Heart left ventricle (tissue), 13 donors: ENCODE results near the gene RBM47.

Source experiments
- POLR2A ChIP-seq, 2 donors: fragments of 450-650 bp; IDR thresholded peaks; one replicate each; pipeline ENCODE4 v1.6.1; 2017; ENCODE audit warnings: antibody characterized with exemption in 2 of 2, mild to moderate bottlenecking in 2 of 2, moderate library complexity in 2 of 2
- TF ChIP-seq, protein P1 (sequence below), 12 donors: fragments of 200-600 bp; sonication (generic) in 4 of 12; IDR thresholded peaks; one replicate each; pipeline versions ENCODE4 v1.5.0 to v1.8.0; 2018 to 2022; ENCODE audit warnings: antibody characterized with exemption in 12 of 12, mild to moderate bottlenecking in 5 of 12
- donor health status: ischemic (EF 13 %, LVEDD 7.1; RV severe dilation, severe dysfunction).
- donor health status: DM: no; HTN: yes; CAD: no.
- donor health status: DM: no; HTN: no; CAD: no.
- donor health status: ischemic (EF 25% LVEDD 6.9; RV normal size, moderate dysfunction).
- donor health status: ischemic (EF 25% LVEDD 5.7; RV mildly dilated, moderate dysfunction).
- donor health status: ischemic (EF 35%, LVEDD 5.7; RV mildly dilated, moderate dysfunction).
- donor health status: nonischemic (EF 11% LVEDD 7.7; RV severe dilation, severe dysfunction).
- donor health status: DM: yes; HTN: yes; CAD: no.
- donor health status: PGD.
- donor health status: ischemic (EF 29% LVEDD 5.4; RV normal size, mild dysfunction).
- donor health status: nonischemic (EF 23%, LVEDD 6.1; RV moderate dilation, normal function).

DNA sequence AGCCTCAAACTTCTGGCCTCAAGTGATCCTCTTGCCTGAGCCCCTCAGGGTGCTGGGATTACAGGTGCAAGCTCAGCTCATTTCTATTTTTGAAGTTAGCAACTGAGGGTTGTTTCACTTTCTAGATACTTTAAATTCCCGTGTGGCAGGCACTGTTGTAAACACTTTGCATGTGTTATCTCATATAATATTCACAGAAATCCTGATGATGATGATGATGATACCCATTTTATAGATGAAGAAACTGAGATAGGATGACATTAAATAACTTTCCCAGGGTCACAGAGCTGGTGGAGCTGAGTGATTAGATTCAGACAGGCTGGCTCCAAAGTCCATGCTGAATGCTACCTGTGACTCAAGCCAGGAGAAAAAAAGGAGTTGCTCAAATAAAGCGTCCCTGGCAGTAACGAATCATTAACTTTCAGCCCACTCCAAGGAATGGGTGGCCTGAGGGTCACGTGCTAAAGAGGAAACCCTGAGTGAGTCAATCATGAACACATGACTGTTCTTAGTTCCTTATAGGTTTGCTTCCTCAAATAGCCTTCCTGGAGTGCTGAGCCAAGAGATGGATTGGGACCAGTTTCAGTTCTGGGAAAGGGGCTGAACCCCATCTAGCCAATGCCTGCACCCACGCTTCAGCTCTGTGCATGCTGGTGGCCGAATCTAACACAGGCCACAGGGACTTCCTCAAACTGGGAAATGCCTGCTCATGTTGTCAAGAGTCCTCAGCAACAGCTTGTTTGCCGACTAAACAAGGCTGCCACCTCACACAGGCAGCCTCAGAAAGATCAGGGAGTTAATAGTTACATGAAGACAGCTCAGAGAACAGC lies 52.8 kb downstream of the RBM47 start:
- TF ChIP-seq, protein P1, sequence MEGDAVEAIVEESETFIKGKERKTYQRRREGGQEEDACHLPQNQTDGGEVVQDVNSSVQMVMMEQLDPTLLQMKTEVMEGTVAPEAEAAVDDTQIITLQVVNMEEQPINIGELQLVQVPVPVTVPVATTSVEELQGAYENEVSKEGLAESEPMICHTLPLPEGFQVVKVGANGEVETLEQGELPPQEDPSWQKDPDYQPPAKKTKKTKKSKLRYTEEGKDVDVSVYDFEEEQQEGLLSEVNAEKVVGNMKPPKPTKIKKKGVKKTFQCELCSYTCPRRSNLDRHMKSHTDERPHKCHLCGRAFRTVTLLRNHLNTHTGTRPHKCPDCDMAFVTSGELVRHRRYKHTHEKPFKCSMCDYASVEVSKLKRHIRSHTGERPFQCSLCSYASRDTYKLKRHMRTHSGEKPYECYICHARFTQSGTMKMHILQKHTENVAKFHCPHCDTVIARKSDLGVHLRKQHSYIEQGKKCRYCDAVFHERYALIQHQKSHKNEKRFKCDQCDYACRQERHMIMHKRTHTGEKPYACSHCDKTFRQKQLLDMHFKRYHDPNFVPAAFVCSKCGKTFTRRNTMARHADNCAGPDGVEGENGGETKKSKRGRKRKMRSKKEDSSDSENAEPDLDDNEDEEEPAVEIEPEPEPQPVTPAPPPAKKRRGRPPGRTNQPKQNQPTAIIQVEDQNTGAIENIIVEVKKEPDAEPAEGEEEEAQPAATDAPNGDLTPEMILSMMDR (IDR thresholded peaks at IDR 0.05) = no peak
- no peak for TF ChIP-seq POLR2A (IDR thresholded peaks at IDR 0.05)
